ENCODE data around the gene SLC9A8. TPM values are rescaled to one million over a fixed set of nuclear protein-coding genes. Genes with fewer than 3 reads are reported as not detected.

SLC9A8 gene
- total and polyA plus RNA-seq, 2 donors (not counting 3 experiments of a cell fraction or from before 2014, with no cell fraction given) = 5.1 to 14.4 TPM

DNA sequence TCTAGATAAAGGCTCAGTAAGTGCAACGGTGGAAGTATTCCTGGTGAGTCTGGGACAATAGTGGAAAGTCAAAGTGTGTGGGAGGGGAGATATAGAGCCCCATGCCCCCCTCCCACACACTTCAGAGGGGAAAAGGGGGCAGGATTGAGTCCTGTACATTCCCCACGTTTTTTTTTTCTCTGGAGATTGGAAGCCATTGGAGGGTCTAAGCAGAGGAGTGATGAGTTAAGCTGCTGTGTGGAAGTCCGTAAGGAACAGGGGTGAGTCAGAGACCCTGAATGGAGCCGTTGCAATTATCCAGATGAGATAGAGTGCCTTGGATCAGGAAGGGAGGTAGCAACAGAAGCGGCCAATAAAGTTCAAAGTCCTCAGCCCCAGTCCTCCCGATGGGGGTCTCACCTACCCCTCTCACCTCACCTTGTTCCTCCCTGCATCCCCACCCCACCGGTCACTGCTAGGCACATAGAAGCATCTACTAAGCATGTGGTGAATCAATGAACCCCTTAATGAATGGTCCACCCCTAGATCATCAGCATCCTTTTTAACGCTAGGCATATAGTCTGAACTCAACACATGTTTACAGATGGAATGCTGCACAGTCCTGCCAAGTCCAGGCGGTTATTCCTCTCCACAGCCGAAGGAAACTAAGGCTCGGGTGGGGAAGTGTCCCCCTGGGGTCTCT is 662 bp upstream of the SLC9A8 start:
- dilution Hi-C loops (cut with MboI; ENCODE audit: extremely low pct_ligation_motif_present, low sequenced_read_pairs) = no loop called here
- peak overlapping the region; percentile 82 for H3K27ac ChIP-seq (ENCODE audit: insufficient read depth, low read depth, low read length)
- H2AFZ ChIP-seq (ENCODE audit: low read depth, low read length) = peak overlapping the region; percentile 11
- H3K4me1 ChIP-seq (ENCODE audit: control insufficient read depth, extremely low read depth, insufficient read depth, low read length) = peaks cover 12% of the 10 kb centered on the region
- no peaks in the 10 kb centered on the region for H3K9me1 ChIP-seq (replicated peaks; ENCODE audit: control insufficient read depth, extremely low read depth, insufficient read depth, low read length)
- H3K4me3 ChIP-seq (replicated peaks in 1 of 3; ENCODE audit: insufficient read depth in 1 of 3, low read depth in 1 of 3, low read length in 3 of 3) = peak overlapping the region; percentile 89 to 91 (median 91)
- peak overlapping the region; percentile 96 for H3K9ac ChIP-seq (replicated peaks; ENCODE audit: extremely low read depth, insufficient read depth, low read length)
- H4K20me1 ChIP-seq (replicated peaks; ENCODE audit: control insufficient read depth, extremely low read depth, insufficient read depth, low read length) = no peaks in the 10 kb centered on the region
- no peaks in the 10 kb centered on the region for H3K27me3 ChIP-seq (ENCODE audit: control insufficient read depth in 2 of 2, insufficient read depth in 2 of 2, low read length in 2 of 2)
- FAIRE-seq (no peak), DNase-seq (ENCODE audit: low read depth, low spot score) (peak; percentile 40)
- no peaks in the 10 kb centered on the region for H3K36me3 ChIP-seq (ENCODE audit: control insufficient read depth in 2 of 2, extremely low read depth in 1 of 2, insufficient read depth in 2 of 2, low read length in 2 of 2)
- intact Hi-C loops (cut with micrococcal nuclease) = loop anchor here (1.0 to 2.0 kb wide), 2 partner anchors 37 to 99 kb away; partner anchors contain the start of gene B4GALT5
- peak overlapping the region; percentile 73 for H3K4me2 ChIP-seq (ENCODE audit: insufficient read depth, low read length)
- H3K9me3 ChIP-seq (replicated peaks; ENCODE audit: control insufficient read depth, insufficient read depth, low read length) = no peaks in the 10 kb centered on the region
- H3K79me2 ChIP-seq (ENCODE audit: control insufficient read depth, insufficient read depth, low read length) = no peaks in the 10 kb centered on the region
- no peak for TF ChIP-seq POLR2AphosphoS5 (IDR thresholded peaks at IDR 0.05; ENCODE audit: insufficient read depth, low read depth, low read length)
- TF ChIP-seq EZH2 (IDR thresholded peaks at IDR 0.05; ENCODE audit: borderline replicate concordance, low read depth, low read length, severe bottlenecking) = no peak
- no peak for TF ChIP-seq GATA2 (IDR thresholded peaks at IDR 0.05; ENCODE audit: insufficient read depth, insufficient read length, low read depth, low read length)
- peak; percentile 62 for TF ChIP-seq FOS (IDR thresholded peaks at IDR 0.05; ENCODE audit: borderline replicate concordance, insufficient read depth, low read length)
- ChIA-PET POLR2A (interaction anchor here (0.7 to 1.0 kb wide), 2 partner anchors 144 to 327 kb away, joined by 4 to 5 read pairs; no protein-coding TSS in a partner anchor), CTCF (interaction anchor here (0.8 to 1.5 kb wide), 7 partner anchors 10 to 203 kb away, joined by 3 to 8 read pairs (median 4); no protein-coding TSS in a partner anchor)
- no TSS peak for BruUV-seq (replicated peaks)

DNA sequence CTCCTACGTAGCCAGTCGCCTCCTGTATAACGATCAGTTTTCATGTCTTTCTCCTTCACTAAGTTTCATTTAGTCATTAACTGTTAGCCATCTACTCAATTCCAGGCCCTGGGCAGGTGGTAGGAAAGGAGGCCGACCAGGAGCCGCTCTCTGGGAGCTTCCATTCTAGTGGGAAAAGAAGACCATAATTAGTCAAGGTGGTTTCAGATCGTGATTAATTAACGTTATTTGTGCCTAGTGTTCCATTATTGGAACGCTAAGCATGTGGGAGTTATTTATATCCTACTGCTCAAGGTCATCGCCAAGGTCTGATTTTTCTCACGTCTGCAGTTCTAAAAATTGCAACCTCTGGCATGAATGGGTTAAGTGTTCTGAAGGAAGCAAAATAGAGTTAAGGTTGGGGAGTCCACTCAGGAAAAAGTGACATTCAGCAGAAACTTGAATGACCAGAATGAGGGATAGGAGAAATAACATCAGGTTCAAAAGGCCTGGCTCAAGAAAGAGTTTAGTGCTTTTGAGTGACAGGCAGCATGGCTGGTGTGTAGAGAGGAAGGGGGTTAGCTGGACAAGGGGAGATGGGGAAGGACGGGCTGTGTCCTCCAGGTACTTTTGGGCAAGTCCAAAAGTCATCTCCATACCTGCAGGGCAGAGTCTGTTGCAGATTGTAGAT is 812 bp downstream of the SLC9A8 start:
- H2AFZ ChIP-seq (ENCODE audit: low read depth, low read length) = peak overlapping the region; percentile 77
- intact Hi-C loops (cut with micrococcal nuclease) (loop anchor here (2.0 kb wide), 1 partner anchor 101 kb away; the partner anchor contains the start of gene B4GALT5), dilution Hi-C loops (cut with MboI; ENCODE audit: extremely low pct_ligation_motif_present, low sequenced_read_pairs) (no loop called here)
- H3K27me3 ChIP-seq (ENCODE audit: control insufficient read depth in 2 of 2, insufficient read depth in 2 of 2, low read length in 2 of 2) = no peaks in the 10 kb centered on the region
- no peaks in the 10 kb centered on the region for H3K9me3 ChIP-seq (replicated peaks; ENCODE audit: control insufficient read depth, insufficient read depth, low read length)
- peaks cover 12% of the 10 kb centered on the region for H3K4me1 ChIP-seq (ENCODE audit: control insufficient read depth, extremely low read depth, insufficient read depth, low read length)
- no peaks in the 10 kb centered on the region for H4K20me1 ChIP-seq (replicated peaks; ENCODE audit: control insufficient read depth, extremely low read depth, insufficient read depth, low read length)
- peak overlapping the region; percentile 90 for H3K4me2 ChIP-seq (ENCODE audit: insufficient read depth, low read length)
- H3K36me3 ChIP-seq (ENCODE audit: control insufficient read depth in 2 of 2, extremely low read depth in 1 of 2, insufficient read depth in 2 of 2, low read length in 2 of 2) = no peaks in the 10 kb centered on the region
- H3K9me1 ChIP-seq (replicated peaks; ENCODE audit: control insufficient read depth, extremely low read depth, insufficient read depth, low read length) = no peaks in the 10 kb centered on the region
- FAIRE-seq (no peak), DNase-seq (ENCODE audit: low read depth, low spot score) (peak; percentile 5)
- BruUV-seq (replicated peaks) = no TSS peak
- peak overlapping the region; percentile 82 for H3K27ac ChIP-seq (ENCODE audit: insufficient read depth, low read depth, low read length)
- TF ChIP-seq EZH2 (IDR thresholded peaks at IDR 0.05; ENCODE audit: borderline replicate concordance, low read depth, low read length, severe bottlenecking) (no peak), POLR2AphosphoS5 (IDR thresholded peaks at IDR 0.05; ENCODE audit: insufficient read depth, low read depth, low read length) (no peak), MYC (IDR thresholded peaks at IDR 0.05; ENCODE audit: low read depth, low read length) (no peak), FOS (IDR thresholded peaks at IDR 0.05; ENCODE audit: borderline replicate concordance, insufficient read depth, low read length) (no peak), JUN (IDR thresholded peaks at IDR 0.05; ENCODE audit: borderline replicate concordance, insufficient read depth, insufficient read length, low read depth) (no peak), POLR2A (IDR thresholded peaks at IDR 0.05; ENCODE audit: low read depth, low read length) (no peak), GATA2 (IDR thresholded peaks at IDR 0.05; ENCODE audit: insufficient read depth, insufficient read length, low read depth, low read length) (no peak)
- TF ChIP-seq, protein P1, sequence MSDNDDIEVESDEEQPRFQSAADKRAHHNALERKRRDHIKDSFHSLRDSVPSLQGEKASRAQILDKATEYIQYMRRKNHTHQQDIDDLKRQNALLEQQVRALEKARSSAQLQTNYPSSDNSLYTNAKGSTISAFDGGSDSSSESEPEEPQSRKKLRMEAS (IDR thresholded peaks at IDR 0.05; ENCODE audit: insufficient read depth, insufficient read length) = no peak
- TF ChIP-seq, protein P2, sequence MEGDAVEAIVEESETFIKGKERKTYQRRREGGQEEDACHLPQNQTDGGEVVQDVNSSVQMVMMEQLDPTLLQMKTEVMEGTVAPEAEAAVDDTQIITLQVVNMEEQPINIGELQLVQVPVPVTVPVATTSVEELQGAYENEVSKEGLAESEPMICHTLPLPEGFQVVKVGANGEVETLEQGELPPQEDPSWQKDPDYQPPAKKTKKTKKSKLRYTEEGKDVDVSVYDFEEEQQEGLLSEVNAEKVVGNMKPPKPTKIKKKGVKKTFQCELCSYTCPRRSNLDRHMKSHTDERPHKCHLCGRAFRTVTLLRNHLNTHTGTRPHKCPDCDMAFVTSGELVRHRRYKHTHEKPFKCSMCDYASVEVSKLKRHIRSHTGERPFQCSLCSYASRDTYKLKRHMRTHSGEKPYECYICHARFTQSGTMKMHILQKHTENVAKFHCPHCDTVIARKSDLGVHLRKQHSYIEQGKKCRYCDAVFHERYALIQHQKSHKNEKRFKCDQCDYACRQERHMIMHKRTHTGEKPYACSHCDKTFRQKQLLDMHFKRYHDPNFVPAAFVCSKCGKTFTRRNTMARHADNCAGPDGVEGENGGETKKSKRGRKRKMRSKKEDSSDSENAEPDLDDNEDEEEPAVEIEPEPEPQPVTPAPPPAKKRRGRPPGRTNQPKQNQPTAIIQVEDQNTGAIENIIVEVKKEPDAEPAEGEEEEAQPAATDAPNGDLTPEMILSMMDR (IDR thresholded peaks at IDR 0.05; ENCODE audit: extremely low read depth in 1 of 2, insufficient read depth in 1 of 2, low read depth in 1 of 2, low read length in 2 of 2) = no peak
- CTCF ChIA-PET = interaction anchor here (0.8 to 1.5 kb wide), 10 partner anchors 9 to 205 kb away, joined by 3 to 8 read pairs (median 4); no protein-coding TSS in a partner anchor
- peak overlapping the region; percentile 89 to 91 (median 91) for H3K4me3 ChIP-seq (replicated peaks in 1 of 3; ENCODE audit: insufficient read depth in 1 of 3, low read depth in 1 of 3, low read length in 3 of 3)
- H3K9ac ChIP-seq (replicated peaks; ENCODE audit: extremely low read depth, insufficient read depth, low read length) = peak overlapping the region; percentile 96
- POLR2A ChIA-PET = no interaction called here
- H3K79me2 ChIP-seq (ENCODE audit: control insufficient read depth, insufficient read depth, low read length) = no peaks in the 10 kb centered on the region

Data from endothelial cell of umbilical vein (primary cell).